K562 (cell line): ENCODE measurements around the gene LSS. TPM values are rescaled to one million over a fixed set of nuclear protein-coding genes. Genes with fewer than 3 reads are reported as not detected.

Experiments used
- ATAC-seq: fragments of 200-7000 bp; cut with Tn5 transposase; 3 replicates; pipeline ENCODE4 v1.9.1; 2020; ENCODE audit warnings: moderate library complexity
- BruUV-seq: library from RNA; stranded (reverse); fragments of 400-500 nt; replicated peaks from 2 replicates; lab custom pipeline; 2021; lab: Mats Ljungman, UMichigan
- CTCF ChIA-PET: fragments of 300-600 bp; formaldehyde crosslinking; extraction: SDS; loops from one replicate; lab custom pipeline; 2021; ENCODE audit warnings: low intra/inter-chr PET ratio; lab: Yijun Ruan, JAX
- POLR2A ChIA-PET: fragments of 300-600, 350-650 bp; sonication (Branson Sonifier 250); formaldehyde crosslinking; extraction: SDS; loops from one replicate; lab custom pipeline; 2021; ENCODE audit warnings: antibody characterized with exemption, inconsistent platforms; lab: Yijun Ruan, JAX
- DNase-seq, 4 experiments: peaks; one replicate each; pipeline versions ENCODE4 v3.0.0 to v3.0.0-alpha.2; 2011 to 2018; ENCODE audit warnings: low spot score in 3 of 4, mixed read lengths in 3 of 4; ENCODE audit errors: extremely low read depth in 1 of 4
- FAIRE-seq: peaks from 2 replicates; lab custom pipeline; 2011; peaks lifted over from hg19 to GRCh38; lab: Jason Lieb, UNC
- H2AFZ ChIP-seq: 2 replicates; pipeline ENCODE4 v1.6.0; 2011; ENCODE audit warnings: low read depth, low read length, control low read depth, inconsistent platforms
- H3K27ac ChIP-seq: fragments of 200-600 bp; 3 replicates; pipeline ENCODE4 v1.8.0; 2011; ENCODE audit warnings: low read depth, mild to moderate bottlenecking, control low read depth, inconsistent platforms, low read length, moderate library complexity, mixed read lengths; ENCODE audit errors: extremely low read depth
- H3K27me3 ChIP-seq, 2 experiments: fragments of 300-600 bp in 1 of 2; 2 replicates in 1 of 2; 3 replicates in 1 of 2; pipeline versions ENCODE4 v1.6.0 to v1.8.0; 2011; ENCODE audit warnings: inconsistent platforms in 2 of 2, low read length in 2 of 2, mild to moderate bottlenecking in 1 of 2, mixed read lengths in 1 of 2, moderate library complexity in 1 of 2; ENCODE audit not compliant: control insufficient read depth in 2 of 2, insufficient read depth in 2 of 2
- H3K36me3 ChIP-seq: fragments of 300-600 bp; 3 replicates; pipeline ENCODE4 v1.8.0; 2011; ENCODE audit warnings: mild to moderate bottlenecking, low read length, inconsistent platforms; ENCODE audit not compliant: control insufficient read depth, insufficient read depth
- H3K4me1 ChIP-seq, 2 experiments: fragments of 200-600 bp in 1 of 2; replicated peaks in 1 of 2; 2 replicates in 1 of 2; 3 replicates in 1 of 2; pipeline versions ENCODE4 v1.5.1 to v1.8.0; 2011; ENCODE audit warnings: inconsistent platforms in 2 of 2, low read length in 2 of 2, mild to moderate bottlenecking in 1 of 2, mixed read lengths in 1 of 2, moderate library complexity in 1 of 2; ENCODE audit not compliant: control insufficient read depth in 2 of 2, insufficient read depth in 2 of 2
- H3K4me2 ChIP-seq: 2 replicates; pipeline ENCODE4 v1.6.1; 2011; ENCODE audit warnings: low read length, control low read depth, inconsistent platforms, mixed read lengths; ENCODE audit not compliant: insufficient read depth
- H3K4me3 ChIP-seq: fragments of 200-600 bp; sonication (generic), shearing (Covaris generic); 2 replicates; pipeline ENCODE4 v1.5.1; 2016; ENCODE audit warnings: control low read depth, inconsistent platforms
- H3K79me2 ChIP-seq: fragments of 200-600 bp; 3 replicates; pipeline ENCODE4 v1.8.0; 2011; ENCODE audit warnings: low read length, inconsistent platforms; ENCODE audit not compliant: control insufficient read depth, insufficient read depth
- H3K9ac ChIP-seq, 2 experiments: 2 replicates each; pipeline versions ENCODE4 v1.6.0 to v1.6.1; 2011; ENCODE audit warnings: low read depth in 2 of 2, low read length in 2 of 2, control low read depth in 1 of 2, inconsistent platforms in 1 of 2, mild to moderate bottlenecking in 1 of 2, mixed read lengths in 1 of 2; ENCODE audit not compliant: insufficient read depth in 1 of 2
- H3K9me1 ChIP-seq: one replicate; pipeline ENCODE4 v1.6.0; 2011; ENCODE audit warnings: inconsistent platforms, mild to moderate bottlenecking, low read length, moderate library complexity; ENCODE audit not compliant: control insufficient read depth, insufficient read depth
- H3K9me3 ChIP-seq: replicated peaks from 2 replicates; pipeline ENCODE4 v1.5.1; 2011; ENCODE audit warnings: low read depth, low read length, inconsistent platforms; ENCODE audit not compliant: control insufficient read depth, insufficient read depth
- H4K20me1 ChIP-seq: replicated peaks from 2 replicates; pipeline ENCODE4 v1.6.1; 2011; ENCODE audit warnings: low read length, inconsistent platforms, mixed read lengths; ENCODE audit not compliant: control insufficient read depth, insufficient read depth
- CTCF ChIP-seq, 3 experiments: IDR thresholded peaks in 2 of 3; conservative IDR thresholded peaks in 1 of 3; 2 replicates each; pipeline ENCODE4 v1.5.1; 2011 to 2012; ENCODE audit warnings: low read length in 3 of 3, mild to moderate bottlenecking in 3 of 3, control low read depth in 2 of 3, improper control_type of control experiment in 1 of 3, inconsistent platforms in 1 of 3, low read depth in 1 of 3, mixed read lengths in 1 of 3, moderate library complexity in 1 of 3; ENCODE audit not compliant: insufficient read depth in 2 of 3
- NR3C1 ChIP-seq: sonication (generic); formaldehyde crosslinking; IDR thresholded peaks from 2 replicates; pipeline ENCODE4 v1.8.1; 2022; ENCODE audit warnings: missing genetic modification reagents
- RBM34 ChIP-seq: fragments of 200-400 bp; formaldehyde crosslinking; IDR thresholded peaks from 2 replicates; pipeline ENCODE4 v1.6.1; 2018; ENCODE audit warnings: low read length, borderline replicate concordance; ENCODE audit not compliant: insufficient read depth
- ZNF507 ChIP-seq: conservative IDR thresholded peaks from 2 replicates; pipeline ENCODE4 v1.6.1; 2017; ENCODE audit warnings: missing genetic modification characterization, missing compliant biosample characterization
- ZNF655 ChIP-seq: fragments of 250-450 bp; sonication (Bioruptor Pico); IDR thresholded peaks from 2 replicates; pipeline ENCODE4 v1.5.0; 2021
- WGBS: fragments of 100-300 bp; shearing (Covaris generic); methylation state at CpG from one replicate; pipeline ENCODE4 v1.1.6; 2016; ENCODE audit warnings: low coverage, mixed read lengths; ENCODE audit not compliant: insufficient coverage; ENCODE audit errors: missing lambda C conversion rate; 5-methylcytosine and 5-hydroxymethylcytosine counted together
- in situ Hi-C: fragments of 300-500 bp; cut with MboI; formaldehyde crosslinking; loops from 4 replicates; pipeline ENCODE4 v1.15.0; 2018; ENCODE audit warnings: inconsistent platforms, mixed read lengths
- intact Hi-C: fragments of 100-400 bp; cut with micrococcal nuclease; formaldehyde crosslinking; loops from 2 replicates; pipeline ENCODE4 v1.14.2; 2022
- polyA plus RNA-seq, 8 experiments: library from polyadenylated mRNA; depleted of rRNA in 4 of 8; stranded (reverse) in 5 of 8; unstranded in 3 of 8; fragments of >200 nt; fragmentation: Nextera tagmentation in 2 of 8; fragmentation: Illumina TruSeq in 1 of 8; extraction: Ambion mirVana in 2 of 8; extraction: Trizol in 1 of 8; gene quantifications; 2 replicates each; pipeline versions ENCODE4 v1.2.1 to v1.2.3, GENCODE V29; 2011 to 2014; ENCODE audit warnings: inconsistent platforms in 1 of 8, missing spikeins in 1 of 8
- total RNA-seq, 7 experiments: library from RNA; depleted of rRNA in 6 of 7; stranded (reverse); fragments of >200 nt in 6 of 7; fragmentation: Illumina TruSeq in 2 of 7; extraction: Trizol in 2 of 7; gene quantifications; 2 replicates each; pipeline versions ENCODE4 v1.2.1 to v1.2.3, GENCODE V29; 2011 to 2021; ENCODE audit warnings: low replicate concordance in 1 of 7
- TF ChIP-seq, protein P1 (sequence below): fragments of 450-650 bp; IDR thresholded peaks from 2 replicates; pipeline ENCODE4 v1.6.1; 2017; ENCODE audit warnings: antibody characterized with exemption, mild to moderate bottlenecking

Gene LSS
- total and polyA plus RNA-seq, 9 of the 15 experiments (the other 6 are each of a cell fraction or from before 2014, with no cell fraction given) = 2.2 to 89.5 (median 37.4) TPM

DNA sequence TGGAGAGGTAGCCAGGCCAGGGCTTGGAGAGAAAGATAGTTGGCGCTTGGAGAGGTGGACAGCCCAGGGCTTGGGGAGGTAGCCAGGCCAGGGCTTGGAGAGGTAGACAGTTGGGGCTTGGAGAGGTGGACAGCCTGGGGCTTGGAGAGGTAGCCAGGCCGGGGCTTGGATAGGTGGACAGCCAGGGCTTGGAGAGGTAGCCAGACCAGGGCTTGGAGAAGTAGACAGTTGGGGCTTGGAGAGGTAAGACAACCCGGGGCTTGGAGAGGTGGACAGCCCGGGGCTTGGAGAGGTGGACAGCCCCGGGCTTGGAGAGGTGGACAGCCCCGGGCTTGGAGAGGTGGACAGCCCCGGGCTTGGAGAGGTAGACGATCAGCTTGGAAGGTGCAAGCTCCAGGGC lies 7.7 kb downstream of the LSS start:
- no peak for DNase-seq
- BruUV-seq = no TSS peak
- 88% methylated on average over 8 of the region's 8 CpGs for WGBS
- no peak overlapping the region for H3K27ac ChIP-seq
- CTCF ChIA-PET = no interaction called here
- intact Hi-C loops (loop anchor here (10.0 kb wide), 2 partner anchors 184 to 234 kb away; partner anchors contain the start of gene DIP2A), in situ Hi-C loops (no loop called here)
- POLR2A ChIA-PET = interaction anchor here (0.9 kb wide), 1 partner anchor 12 kb away, joined by 4 read pairs; no protein-coding TSS in a partner anchor
- H3K4me2 ChIP-seq = no peak overlapping the region
- peaks cover 36% of the 10 kb centered on the region for H3K79me2 ChIP-seq
- peaks cover 3% of the 10 kb centered on the region; the same call in 1 of the 2 replicates for H4K20me1 ChIP-seq
- no peak overlapping the region; a peak in 1 of 4 replicates for H3K9ac ChIP-seq
- FAIRE-seq = no peak
- H3K4me1 ChIP-seq = peaks cover 4 to 15% of the 10 kb centered on the region in 2 experiments; a peak in 4 of 5 replicates
- H3K9me1 ChIP-seq = peaks cover 5% of the 10 kb centered on the region
- H3K27me3 ChIP-seq = no peaks in the 10 kb centered on the region
- H3K9me3 ChIP-seq = no peaks in the 10 kb centered on the region
- no peak for TF ChIP-seq CTCF (IDR thresholded peaks at IDR 0.05 in 2 of 3, conservative IDR thresholded peaks at IDR 0.05 in 1 of 3; ENCODE audit: insufficient read depth in 2 of 3, low read depth in 1 of 3, low read length in 3 of 3)
- TF ChIP-seq RBM34 = no peak
- no peak for TF ChIP-seq ZNF655 (CRISPR knock-in tag)
- TF ChIP-seq ZNF507 (tag) = no peak
- TF ChIP-seq NR3C1 (CRISPR knock-in tag) = no peak
- TF ChIP-seq, protein P1, sequence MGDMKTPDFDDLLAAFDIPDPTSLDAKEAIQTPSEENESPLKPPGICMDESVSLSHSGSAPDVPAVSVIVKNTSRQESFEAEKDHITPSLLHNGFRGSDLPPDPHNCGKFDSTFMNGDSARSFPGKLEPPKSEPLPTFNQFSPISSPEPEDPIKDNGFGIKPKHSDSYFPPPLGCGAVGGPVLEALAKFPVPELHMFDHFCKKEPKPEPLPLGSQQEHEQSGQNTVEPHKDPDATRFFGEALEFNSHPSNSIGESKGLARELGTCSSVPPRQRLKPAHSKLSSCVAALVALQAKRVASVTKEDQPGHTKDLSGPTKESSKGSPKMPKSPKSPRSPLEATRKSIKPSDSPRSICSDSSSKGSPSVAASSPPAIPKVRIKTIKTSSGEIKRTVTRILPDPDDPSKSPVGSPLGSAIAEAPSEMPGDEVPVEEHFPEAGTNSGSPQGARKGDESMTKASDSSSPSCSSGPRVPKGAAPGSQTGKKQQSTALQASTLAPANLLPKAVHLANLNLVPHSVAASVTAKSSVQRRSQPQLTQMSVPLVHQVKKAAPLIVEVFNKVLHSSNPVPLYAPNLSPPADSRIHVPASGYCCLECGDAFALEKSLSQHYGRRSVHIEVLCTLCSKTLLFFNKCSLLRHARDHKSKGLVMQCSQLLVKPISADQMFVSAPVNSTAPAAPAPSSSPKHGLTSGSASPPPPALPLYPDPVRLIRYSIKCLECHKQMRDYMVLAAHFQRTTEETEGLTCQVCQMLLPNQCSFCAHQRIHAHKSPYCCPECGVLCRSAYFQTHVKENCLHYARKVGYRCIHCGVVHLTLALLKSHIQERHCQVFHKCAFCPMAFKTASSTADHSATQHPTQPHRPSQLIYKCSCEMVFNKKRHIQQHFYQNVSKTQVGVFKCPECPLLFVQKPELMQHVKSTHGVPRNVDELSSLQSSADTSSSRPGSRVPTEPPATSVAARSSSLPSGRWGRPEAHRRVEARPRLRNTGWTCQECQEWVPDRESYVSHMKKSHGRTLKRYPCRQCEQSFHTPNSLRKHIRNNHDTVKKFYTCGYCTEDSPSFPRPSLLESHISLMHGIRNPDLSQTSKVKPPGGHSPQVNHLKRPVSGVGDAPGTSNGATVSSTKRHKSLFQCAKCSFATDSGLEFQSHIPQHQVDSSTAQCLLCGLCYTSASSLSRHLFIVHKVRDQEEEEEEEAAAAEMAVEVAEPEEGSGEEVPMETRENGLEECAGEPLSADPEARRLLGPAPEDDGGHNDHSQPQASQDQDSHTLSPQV = no peak
- ATAC-seq = no peak
- peaks cover 69% of the 10 kb centered on the region; the same call in 2 of the 3 replicates for H3K36me3 ChIP-seq
- H2AFZ ChIP-seq = no peak overlapping the region
- H3K4me3 ChIP-seq = no peak overlapping the region
